ENCODE data around the gene IKZF1. TPM values are rescaled to one million over a fixed set of nuclear protein-coding genes. Genes with fewer than 3 reads are reported as not detected.

The IKZF1 gene
- total and polyA plus RNA-seq, 9 of the 15 experiments (the other 6 are each of a cell fraction or from before 2014, with no cell fraction given), result 12.6 to 85.3 (median 44.7) TPM

DNA sequence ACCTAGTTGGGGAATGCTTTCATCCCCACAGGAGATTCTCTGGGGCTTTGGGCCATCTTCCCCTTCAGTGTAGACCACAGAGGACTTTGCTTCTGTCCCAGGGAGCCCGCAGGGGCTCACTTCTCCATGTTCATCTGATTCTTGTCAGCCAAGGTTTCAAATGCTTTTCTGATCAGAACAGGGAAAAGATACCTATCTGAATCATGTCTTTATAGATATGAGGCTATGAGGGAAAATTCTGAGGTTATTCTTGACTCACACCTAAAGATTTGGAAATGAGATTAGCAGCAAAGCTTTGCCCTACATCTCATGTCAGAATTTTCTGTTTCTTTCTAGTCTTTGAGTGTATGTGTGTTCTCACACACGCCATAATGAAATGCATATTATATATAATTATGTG lies 92.3 kb downstream of the IKZF1 start:
- Histone ChIP-seq H4K20me1 (replicated peaks; ENCODE audit: control insufficient read depth, insufficient read depth, low read length) (no peaks in the 10 kb centered on the region), H3K36me3 (ENCODE audit: control insufficient read depth, insufficient read depth, low read length) (peaks cover 81% of the 10 kb centered on the region), H3K9me1 (ENCODE audit: control insufficient read depth, insufficient read depth, low read length) (no peaks in the 10 kb centered on the region), H3K79me2 (ENCODE audit: control insufficient read depth, insufficient read depth, low read length) (no peaks in the 10 kb centered on the region), H2AFZ (ENCODE audit: low read depth, low read length) (no peak overlapping the region), H3K9ac (ENCODE audit: insufficient read depth in 1 of 2, low read depth in 2 of 2, low read length in 2 of 2) (no peak overlapping the region), H3K27ac (ENCODE audit: extremely low read depth, low read depth, low read length) (no peak overlapping the region), H3K9me3 (replicated peaks; ENCODE audit: control insufficient read depth, insufficient read depth, low read depth, low read length) (no peaks in the 10 kb centered on the region), H3K27me3 (ENCODE audit: control insufficient read depth in 2 of 2, insufficient read depth in 2 of 2, low read length in 2 of 2) (no peaks in the 10 kb centered on the region), H3K4me2 (ENCODE audit: insufficient read depth, low read length) (no peak overlapping the region), H3K4me3 (no peak overlapping the region), H3K4me1 (replicated peaks in 1 of 2; ENCODE audit: control insufficient read depth in 2 of 2, insufficient read depth in 2 of 2, low read length in 2 of 2) (peaks cover 12 to 13% of the 10 kb centered on the region in 2 experiments; a peak in 3 of 5 replicates)
- TF ChIP-seq JUNB (CRISPR knock-in tag; conservative IDR thresholded peaks at IDR 0.05), result no peak
- TF ChIP-seq POLR2G (IDR thresholded peaks at IDR 0.05; ENCODE audit: low read depth, low read length), result no peak
- no peak for TF ChIP-seq ZNF143 (CRISPR knock-in tag; IDR thresholded peaks at IDR 0.05)
- no peak for TF ChIP-seq ZNF589 (CRISPR knock-in tag; IDR thresholded peaks at IDR 0.05; ENCODE audit: low read depth)
- TF ChIP-seq ZNF764 (CRISPR knock-in tag; IDR thresholded peaks at IDR 0.05; ENCODE audit: low read depth), result no peak
- TF ChIP-seq EZH2 (IDR thresholded peaks at IDR 0.05; ENCODE audit: borderline replicate concordance, low read depth, low read length), result no peak
- TF ChIP-seq MCM5 (IDR thresholded peaks at IDR 0.05; ENCODE audit: low read depth), result no peak
- TF ChIP-seq KLF1 (tag; IDR thresholded peaks at IDR 0.05), result no peak
- TF ChIP-seq THRB (CRISPR knock-in tag; conservative IDR thresholded peaks at IDR 0.05), result no peak
- TF ChIP-seq KDM2B (CRISPR knock-in tag; IDR thresholded peaks at IDR 0.05), result no peak
- TF ChIP-seq RBBP5 (IDR thresholded peaks at IDR 0.05; ENCODE audit: borderline replicate concordance, insufficient read depth, low read length, poor library complexity, severe bottlenecking), result no peak
- no peak for TF ChIP-seq TCFL5 (CRISPR knock-in tag; conservative IDR thresholded peaks at IDR 0.05)
- no peak for TF ChIP-seq TAF9B (IDR thresholded peaks at IDR 0.05; ENCODE audit: partially characterized antibody)
- no peak for TF ChIP-seq RBFOX2 (IDR thresholded peaks at IDR 0.05; ENCODE audit: low read depth, low read length)
- TF ChIP-seq ZNF239 (CRISPR knock-in tag; IDR thresholded peaks at IDR 0.05), result no peak
- no peak for DNase-seq (ENCODE audit: extremely low read depth in 1 of 4, low spot score in 3 of 4)
- no peak for ATAC-seq
- in situ Hi-C loops (cut with MboI), result no loop called here
- POLR2A ChIA-PET, result no interaction called here
- intact Hi-C loops (cut with micrococcal nuclease), result no loop called here
- CTCF ChIA-PET (ENCODE audit: low intra/inter-chr PET ratio), result no interaction called here
- BruUV-seq (replicated peaks), result no TSS peak
- 81% methylated on average over 2 of the region's 2 CpGs for WGBS (ENCODE audit: insufficient coverage, low coverage, missing lambda C conversion rate)
- no peak for FAIRE-seq
